Ovary (tissue), 3 donors: ENCODE results near the gene TBX1.

Source experiments
- EP300 ChIP-seq: sonication (generic); formaldehyde crosslinking; IDR thresholded peaks from one replicate; pipeline ENCODE4 v1.6.1; 2017; ENCODE audit warnings: antibody characterized with exemption
- POLR2A ChIP-seq: fragments of 450-650 bp; IDR thresholded peaks from one replicate; pipeline ENCODE4 v1.6.1; 2017; ENCODE audit warnings: antibody characterized with exemption, mild to moderate bottlenecking, moderate library complexity
- TF ChIP-seq, protein P1 (sequence below), 3 donors: fragments of 450-650 bp in 2 of 3; fragments of 200-600 bp in 1 of 3; IDR thresholded peaks; one replicate each; pipeline versions ENCODE4 v1.5.1 to v1.8.0; 2016 to 2022; ENCODE audit warnings: antibody characterized with exemption in 3 of 3, mild to moderate bottlenecking in 1 of 3
- donor health status: DM: no; HTN: no; CAD: no.

DNA sequence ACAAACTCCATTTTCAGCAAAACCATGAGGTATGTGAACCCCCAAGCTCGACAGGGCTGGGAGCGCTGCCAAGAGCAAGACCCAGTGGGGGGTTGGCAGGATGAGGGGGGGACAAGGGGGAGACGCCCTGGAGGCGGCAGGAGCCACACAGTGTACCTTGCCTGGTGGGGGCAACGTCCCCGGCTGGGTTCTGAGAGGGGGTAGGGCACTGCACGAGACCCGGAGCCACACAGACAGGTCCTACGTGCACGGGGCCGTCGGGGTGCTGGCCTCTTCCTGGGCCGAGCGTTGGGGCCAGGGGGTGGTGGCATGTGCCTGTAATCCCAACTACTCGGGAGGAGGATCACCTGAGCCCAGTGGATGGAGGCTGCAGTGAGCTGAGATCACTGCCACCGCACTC, 28.8 kb downstream of the TBX1 start:
- TF ChIP-seq, protein P1, sequence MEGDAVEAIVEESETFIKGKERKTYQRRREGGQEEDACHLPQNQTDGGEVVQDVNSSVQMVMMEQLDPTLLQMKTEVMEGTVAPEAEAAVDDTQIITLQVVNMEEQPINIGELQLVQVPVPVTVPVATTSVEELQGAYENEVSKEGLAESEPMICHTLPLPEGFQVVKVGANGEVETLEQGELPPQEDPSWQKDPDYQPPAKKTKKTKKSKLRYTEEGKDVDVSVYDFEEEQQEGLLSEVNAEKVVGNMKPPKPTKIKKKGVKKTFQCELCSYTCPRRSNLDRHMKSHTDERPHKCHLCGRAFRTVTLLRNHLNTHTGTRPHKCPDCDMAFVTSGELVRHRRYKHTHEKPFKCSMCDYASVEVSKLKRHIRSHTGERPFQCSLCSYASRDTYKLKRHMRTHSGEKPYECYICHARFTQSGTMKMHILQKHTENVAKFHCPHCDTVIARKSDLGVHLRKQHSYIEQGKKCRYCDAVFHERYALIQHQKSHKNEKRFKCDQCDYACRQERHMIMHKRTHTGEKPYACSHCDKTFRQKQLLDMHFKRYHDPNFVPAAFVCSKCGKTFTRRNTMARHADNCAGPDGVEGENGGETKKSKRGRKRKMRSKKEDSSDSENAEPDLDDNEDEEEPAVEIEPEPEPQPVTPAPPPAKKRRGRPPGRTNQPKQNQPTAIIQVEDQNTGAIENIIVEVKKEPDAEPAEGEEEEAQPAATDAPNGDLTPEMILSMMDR (IDR thresholded peaks at IDR 0.05): no peak
- TF ChIP-seq POLR2A: no peak
- TF ChIP-seq EP300: no peak
